Colonic mucosa (tissue), 4 donors: ENCODE results near the gene ABHD17A. TPM values are rescaled to one million over a fixed set of nuclear protein-coding genes. Genes with fewer than 3 reads are reported as not detected.
A peak's percentile ranks its signal among the peaks of the same experiment; 100 is the strongest.

ENCODE experiments used
- DNase-seq: peaks from one replicate; pipeline ENCODE4 v3.0.0-alpha.2; 2020
- H3K27ac ChIP-seq: fragments of 200-600 bp; one replicate; pipeline ENCODE4 v1.8.0; 2021
- H3K27me3 ChIP-seq: fragments of 200-600 bp; one replicate; pipeline ENCODE4 v1.8.0; 2021
- H3K36me3 ChIP-seq: fragments of 200-600 bp; one replicate; pipeline ENCODE4 v1.8.0; 2021
- H3K4me1 ChIP-seq: fragments of 200-600 bp; one replicate; pipeline ENCODE4 v1.8.0; 2021; ENCODE audit warnings: mild to moderate bottlenecking
- H3K4me3 ChIP-seq: fragments of 200-600 bp; one replicate; pipeline ENCODE4 v1.8.0; 2021
- H3K9ac ChIP-seq, 2 donors: one replicate each; pipeline ENCODE4 v1.7.0; 2013; ENCODE audit warnings: control low read depth in 2 of 2, low read depth in 2 of 2, low read length in 2 of 2
- H3K9me3 ChIP-seq: fragments of 200-600 bp; one replicate; pipeline ENCODE4 v1.8.0; 2021
- intact Hi-C: fragments of 100-400 bp; cut with DNase I; formaldehyde crosslinking; loops from one replicate; pipeline ENCODE4 v1.14.1; 2022
- total RNA-seq, 2 donors: library from RNA; stranded (reverse); fragmentation: NEBNext Ultra II Directional in 1 of 2; extraction: Animal tissue kit (Norgen Biotek cat#: 25700) in 1 of 2; gene quantifications; one replicate each; pipeline ENCODE4 v1.2.1, GENCODE V29; 2021
- TF ChIP-seq, protein P1 (sequence below): fragments of 200-600 bp; IDR thresholded peaks from one replicate; pipeline ENCODE4 v1.8.0; 2022; ENCODE audit warnings: antibody characterized with exemption, mild to moderate bottlenecking
- donor health status: healthy.
- donor health status: DM: no; HTN: no; CAD: no.
- donor health status: DM: no; HTN: no; CAD: no.

The ABHD17A gene
- total RNA-seq, 2 donors from 2014 or later: 53.3 to 78.5 TPM

DNA sequence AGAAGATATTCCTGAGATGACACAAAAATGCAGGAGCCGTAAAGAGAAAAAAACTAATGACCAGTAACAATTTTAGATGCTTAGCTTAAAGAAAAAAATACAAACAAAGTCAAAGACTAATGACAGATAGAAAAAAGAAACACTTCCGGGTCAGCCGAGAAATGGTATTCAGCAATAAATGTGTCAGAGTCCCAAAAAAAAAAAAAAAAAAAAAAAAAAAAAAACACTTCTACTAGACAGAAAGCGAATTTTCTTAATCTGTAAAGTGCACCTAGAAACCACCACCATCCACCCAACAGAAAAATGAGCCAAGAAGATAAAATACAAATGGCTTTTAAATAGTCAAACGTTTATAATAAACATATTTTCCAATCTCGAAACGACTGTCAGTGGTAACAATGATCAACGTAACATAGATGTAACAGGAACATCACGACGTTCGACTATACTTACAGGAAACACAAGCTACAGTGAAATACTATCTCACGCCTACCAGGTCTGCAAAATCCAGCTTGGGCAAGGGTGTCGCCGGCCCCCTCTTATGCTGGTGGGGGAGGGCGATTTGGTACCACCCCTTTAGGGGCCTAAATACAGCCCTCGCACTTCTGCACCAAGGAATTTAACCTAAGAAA, 10.6 kb downstream of the ABHD17A start:
- Histone ChIP-seq H3K36me3 (no peaks in the 10 kb centered on the region), H3K27me3 (no peaks in the 10 kb centered on the region), H3K9ac (peak overlapping the region; percentile 96), H3K4me3 (peak overlapping the region; percentile 98), H3K4me1 (peaks cover 8% of the 10 kb centered on the region), H3K9me3 (no peaks in the 10 kb centered on the region), H3K27ac (peak overlapping the region; percentile 92)
- no peak for DNase-seq
- intact Hi-C loops: no loop called here
- TF ChIP-seq, protein P1, sequence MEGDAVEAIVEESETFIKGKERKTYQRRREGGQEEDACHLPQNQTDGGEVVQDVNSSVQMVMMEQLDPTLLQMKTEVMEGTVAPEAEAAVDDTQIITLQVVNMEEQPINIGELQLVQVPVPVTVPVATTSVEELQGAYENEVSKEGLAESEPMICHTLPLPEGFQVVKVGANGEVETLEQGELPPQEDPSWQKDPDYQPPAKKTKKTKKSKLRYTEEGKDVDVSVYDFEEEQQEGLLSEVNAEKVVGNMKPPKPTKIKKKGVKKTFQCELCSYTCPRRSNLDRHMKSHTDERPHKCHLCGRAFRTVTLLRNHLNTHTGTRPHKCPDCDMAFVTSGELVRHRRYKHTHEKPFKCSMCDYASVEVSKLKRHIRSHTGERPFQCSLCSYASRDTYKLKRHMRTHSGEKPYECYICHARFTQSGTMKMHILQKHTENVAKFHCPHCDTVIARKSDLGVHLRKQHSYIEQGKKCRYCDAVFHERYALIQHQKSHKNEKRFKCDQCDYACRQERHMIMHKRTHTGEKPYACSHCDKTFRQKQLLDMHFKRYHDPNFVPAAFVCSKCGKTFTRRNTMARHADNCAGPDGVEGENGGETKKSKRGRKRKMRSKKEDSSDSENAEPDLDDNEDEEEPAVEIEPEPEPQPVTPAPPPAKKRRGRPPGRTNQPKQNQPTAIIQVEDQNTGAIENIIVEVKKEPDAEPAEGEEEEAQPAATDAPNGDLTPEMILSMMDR: no peak

DNA sequence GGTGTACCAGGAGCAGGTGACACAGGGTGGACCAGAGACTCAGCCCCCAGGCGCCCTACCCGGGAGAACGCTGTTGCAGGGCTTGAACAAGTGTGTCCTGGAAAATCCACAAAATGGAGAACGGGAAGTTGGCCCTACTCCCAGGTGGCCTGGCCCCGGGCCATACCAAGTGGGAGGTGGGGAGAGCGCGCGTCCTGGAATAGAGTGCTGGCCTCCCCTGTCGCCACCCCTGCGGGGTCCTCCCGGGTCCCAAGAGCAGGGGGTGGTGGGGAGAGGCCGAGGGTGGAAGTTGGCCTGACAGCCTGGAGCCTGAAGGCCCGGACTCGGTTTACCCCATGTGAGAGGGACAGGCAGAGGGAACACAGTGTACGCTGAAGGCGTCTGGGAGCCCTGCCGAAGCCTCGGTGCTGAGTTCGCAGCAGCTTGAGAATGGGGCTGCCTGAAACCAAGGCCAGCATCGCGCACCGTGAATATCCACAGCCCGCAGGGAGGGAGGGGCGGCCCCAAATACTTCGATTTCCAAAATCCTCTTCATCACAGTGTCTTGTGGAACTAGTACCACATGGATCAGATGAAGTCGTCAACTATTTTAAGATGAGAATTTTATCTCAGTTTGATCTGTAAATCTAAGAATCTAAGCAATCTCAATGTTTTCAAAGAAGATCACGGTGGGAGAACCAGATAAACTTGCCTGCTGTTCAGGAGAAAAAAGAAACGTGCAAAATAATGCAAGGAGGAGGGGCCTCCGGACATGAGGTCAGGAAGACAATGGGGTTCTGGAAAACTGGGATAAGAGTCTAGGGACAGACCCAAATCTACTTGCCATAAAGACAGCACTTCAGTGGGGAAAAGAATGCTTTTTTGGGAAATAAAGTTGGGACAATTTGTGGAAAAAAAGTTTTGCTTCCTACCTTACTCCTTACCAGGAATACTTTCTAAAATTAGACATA, 11.5 kb downstream of the ABHD17A start:
- Histone ChIP-seq H3K9ac (peak overlapping the region in 1 of 2 donors; percentile 4), H3K4me3 (no peak overlapping the region), H3K4me1 (peaks cover 8% of the 10 kb centered on the region), H3K27me3 (no peaks in the 10 kb centered on the region), H3K36me3 (no peaks in the 10 kb centered on the region), H3K9me3 (no peaks in the 10 kb centered on the region), H3K27ac (no peak overlapping the region)
- TF ChIP-seq, protein P1: no peak
- intact Hi-C loops: no loop called here
- no peak for DNase-seq

DNA sequence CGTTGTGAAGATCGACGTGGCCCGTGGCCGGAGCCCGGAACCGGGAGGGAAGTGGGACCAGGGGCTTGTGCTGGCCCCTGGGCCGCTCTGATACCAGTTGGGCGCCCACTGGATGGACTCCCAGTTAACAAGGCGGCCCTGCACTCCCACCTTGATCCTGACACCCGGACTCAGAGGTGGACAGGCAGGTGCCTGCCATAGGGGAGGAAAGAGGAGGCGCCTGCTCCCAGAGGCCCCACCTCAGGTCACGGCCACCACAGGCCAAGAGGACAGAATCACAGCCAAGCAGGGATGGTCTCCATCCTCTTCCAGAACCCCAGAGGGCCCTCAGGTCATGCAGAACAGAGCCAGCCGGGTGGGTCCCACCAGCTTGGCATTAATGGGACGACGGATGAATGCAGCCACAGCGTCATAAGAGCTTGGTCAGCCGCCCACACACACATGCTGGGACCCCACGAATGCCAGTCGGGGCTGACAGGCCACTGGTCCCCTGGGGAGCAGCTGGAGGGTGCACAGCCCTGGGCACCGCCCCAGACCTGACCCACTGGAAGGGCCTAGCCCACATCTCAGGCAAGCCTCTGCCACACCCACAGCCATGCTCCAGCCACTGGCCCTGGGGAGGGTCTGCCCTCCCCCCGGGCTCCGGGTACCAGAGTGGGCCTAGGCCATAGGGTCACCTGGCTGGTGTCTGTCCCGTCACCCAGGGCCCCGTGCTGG, 12.3 kb downstream of the ABHD17A start:
- Histone ChIP-seq H3K9me3 (no peaks in the 10 kb centered on the region), H3K4me1 (peaks cover 8% of the 10 kb centered on the region), H3K36me3 (no peaks in the 10 kb centered on the region), H3K27ac (no peak overlapping the region), H3K9ac (no peak overlapping the region), H3K4me3 (no peak overlapping the region), H3K27me3 (no peaks in the 10 kb centered on the region)
- TF ChIP-seq, protein P1: no peak
- no peak for DNase-seq
- intact Hi-C loops: no loop called here

DNA sequence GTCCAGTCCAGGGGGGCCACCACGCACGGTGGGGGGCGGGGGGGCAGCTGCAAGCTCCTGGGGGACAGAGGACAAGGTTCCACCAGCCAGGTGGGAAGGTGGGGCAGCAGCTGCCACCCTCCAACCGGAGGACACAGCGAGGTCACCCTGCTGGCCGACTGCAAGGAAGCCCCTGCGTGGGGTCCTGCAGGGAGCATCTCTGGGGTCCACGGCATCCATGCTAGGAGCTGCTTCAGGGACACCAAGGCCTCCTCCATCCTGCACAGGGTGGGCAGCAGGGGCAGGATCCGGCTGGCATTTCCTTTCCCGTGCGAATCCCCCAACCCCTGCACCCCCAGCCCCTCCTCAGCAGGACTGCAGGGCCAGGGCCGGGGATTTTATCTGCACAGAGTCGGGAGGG, 13.7 kb downstream of the ABHD17A start:
- Histone ChIP-seq H3K4me1 (peaks cover 8% of the 10 kb centered on the region), H3K9ac (no peak overlapping the region), H3K27ac (no peak overlapping the region), H3K36me3 (no peaks in the 10 kb centered on the region), H3K9me3 (no peaks in the 10 kb centered on the region), H3K27me3 (no peaks in the 10 kb centered on the region), H3K4me3 (no peak overlapping the region)
- intact Hi-C loops: no loop called here
- no peak for DNase-seq
- TF ChIP-seq, protein P1: no peak

DNA sequence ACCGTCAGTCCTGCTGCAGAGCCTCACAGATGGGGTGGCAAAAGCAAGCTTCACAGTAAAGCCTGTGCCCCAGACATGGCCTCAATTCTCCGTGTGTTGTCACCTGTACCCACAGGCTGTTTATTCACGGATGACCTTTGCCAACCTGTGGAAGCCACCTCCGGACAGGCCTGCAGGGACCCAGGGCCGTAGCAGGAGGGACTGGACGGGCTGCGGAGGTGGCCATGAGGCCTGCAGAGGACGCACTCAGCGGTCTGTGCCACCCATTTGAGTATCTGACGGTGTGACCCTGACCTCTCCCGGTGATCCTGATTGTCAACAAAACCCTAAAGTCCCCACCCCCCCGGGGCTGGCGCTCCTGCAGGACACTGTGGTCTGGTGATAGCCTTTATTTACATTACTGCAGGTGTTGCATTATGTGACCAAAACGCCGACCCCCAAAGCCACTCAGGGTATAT, 14.1 kb downstream of the ABHD17A start:
- no peaks in the 10 kb centered on the region for H3K27me3 ChIP-seq
- no peak overlapping the region for H3K27ac ChIP-seq
- no peak for DNase-seq
- H3K4me3 ChIP-seq: no peak overlapping the region
- TF ChIP-seq, protein P1: no peak
- intact Hi-C loops: no loop called here
- H3K9ac ChIP-seq: no peak overlapping the region
- H3K9me3 ChIP-seq: no peaks in the 10 kb centered on the region
- H3K4me1 ChIP-seq: peaks cover 8% of the 10 kb centered on the region
- H3K36me3 ChIP-seq: no peaks in the 10 kb centered on the region
